Parathyroid adenoma (tissue), 2 donors: ENCODE measurements around the gene UBE2Q1.

Experiments
- H2AFZ ChIP-seq: fragments of 300-600 bp; sonication (generic); one replicate; pipeline ENCODE4 v1.7.0; 2017; ENCODE audit warnings: antibody characterized with exemption, mild to moderate bottlenecking
- H3K27ac ChIP-seq: fragments of 300-600 bp; sonication (generic); one replicate; pipeline ENCODE4 v1.7.0; 2017
- H3K27me3 ChIP-seq: fragments of 300-600 bp; sonication (generic); one replicate; pipeline ENCODE4 v1.7.0; 2017; ENCODE audit warnings: low read length; ENCODE audit not compliant: control insufficient read depth, insufficient read depth
- H3K36me3 ChIP-seq: fragments of 300-600 bp; sonication (generic); one replicate; pipeline ENCODE4 v1.7.0; 2017; ENCODE audit warnings: low read length; ENCODE audit not compliant: control insufficient read depth, insufficient read depth
- H3K4me1 ChIP-seq: fragments of 300-600 bp; sonication (generic); one replicate; pipeline ENCODE4 v1.7.0; 2017; ENCODE audit warnings: control low read depth
- H3K4me2 ChIP-seq: fragments of 300-600 bp; sonication (generic); one replicate; pipeline ENCODE4 v1.7.0; 2017; ENCODE audit warnings: low read length
- H3K4me3 ChIP-seq: fragments of 300-600 bp; sonication (generic); one replicate; pipeline ENCODE4 v1.7.0; 2017; ENCODE audit warnings: low read depth, low read length
- H3K79me2 ChIP-seq: fragments of 300-600 bp; sonication (generic); one replicate; pipeline ENCODE4 v1.7.0; 2017; ENCODE audit warnings: control low read depth
- H3K9ac ChIP-seq: fragments of 300-600 bp; sonication (generic); one replicate; pipeline ENCODE4 v1.7.0; 2017; ENCODE audit warnings: mild to moderate bottlenecking
- H3K9me3 ChIP-seq: fragments of 300-600 bp; sonication (generic); one replicate; pipeline ENCODE4 v1.7.0; 2017; ENCODE audit warnings: low read length; ENCODE audit not compliant: control insufficient read depth
- TF ChIP-seq, protein P1 (sequence below): fragments of 300-600 bp; sonication (generic); IDR thresholded peaks from one replicate; pipeline ENCODE4 v1.7.0; 2017; ENCODE audit warnings: antibody characterized with exemption, mild to moderate bottlenecking
- donor health status: primary hyperparathyroidism.

Gene UBE2Q1

DNA sequence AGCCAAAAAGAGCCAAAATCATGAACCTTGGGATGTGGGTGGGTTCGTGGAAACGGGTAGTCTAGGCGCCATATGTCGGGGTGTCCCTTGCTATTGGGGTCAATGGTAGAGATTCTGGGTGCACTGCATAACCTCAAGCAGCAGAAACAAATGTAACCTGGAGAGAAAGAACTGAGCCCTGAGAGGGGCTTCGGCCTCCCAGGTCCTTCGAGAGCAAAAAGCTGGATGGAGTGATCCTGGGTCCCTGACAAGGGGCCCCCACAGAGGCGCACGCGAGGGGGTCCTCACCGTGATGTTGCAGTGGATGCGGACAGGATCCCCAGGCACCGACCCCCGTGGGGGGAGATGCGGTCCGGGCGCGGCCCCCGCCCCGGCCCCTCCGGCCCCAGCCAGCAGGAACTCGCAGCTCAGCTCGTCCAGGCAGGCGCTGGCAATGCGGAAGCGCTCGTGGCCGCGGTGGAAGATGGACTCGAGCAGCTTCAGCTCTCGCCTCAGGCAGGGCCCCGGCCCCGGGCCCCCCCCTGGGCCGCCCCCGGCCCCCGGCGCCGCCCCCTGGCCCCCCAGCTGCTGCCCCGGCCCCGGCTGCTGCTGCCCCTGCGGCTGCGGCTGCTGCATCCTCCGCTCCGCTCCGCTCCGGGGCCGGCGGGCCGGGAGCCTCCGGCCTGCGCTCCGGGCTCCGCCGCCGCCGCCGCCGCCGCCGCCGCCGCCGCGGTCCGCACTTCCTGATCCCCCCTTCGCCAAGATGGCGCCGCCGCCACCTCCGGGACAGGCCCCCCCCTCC lies at the start of gene UBE2Q1:
Gene UBE2Q1, minus strand, starts transcription at position 724 of the 781 bp plus-strand sequence. Its CDS starts 109 bp downstream, at position 615.
- Histone ChIP-seq H3K79me2 (no peaks in the 10 kb centered on the region), H3K27me3 (no peaks in the 10 kb centered on the region), H3K36me3 (no peaks in the 10 kb centered on the region), H3K4me2 (peak within 1 kb of the TSS; percentile 90), H3K9me3 (no peaks in the 10 kb centered on the region), H3K4me3 (peak within 1 kb of the TSS; percentile 78), H3K4me1 (peaks cover 3% of the 10 kb centered on the region), H3K27ac (peak within 1 kb of the TSS; percentile 81), H3K9ac (no peak within 1 kb of the TSS), H2AFZ (peak within 1 kb of the TSS; percentile 84)
- TF ChIP-seq, protein P1, sequence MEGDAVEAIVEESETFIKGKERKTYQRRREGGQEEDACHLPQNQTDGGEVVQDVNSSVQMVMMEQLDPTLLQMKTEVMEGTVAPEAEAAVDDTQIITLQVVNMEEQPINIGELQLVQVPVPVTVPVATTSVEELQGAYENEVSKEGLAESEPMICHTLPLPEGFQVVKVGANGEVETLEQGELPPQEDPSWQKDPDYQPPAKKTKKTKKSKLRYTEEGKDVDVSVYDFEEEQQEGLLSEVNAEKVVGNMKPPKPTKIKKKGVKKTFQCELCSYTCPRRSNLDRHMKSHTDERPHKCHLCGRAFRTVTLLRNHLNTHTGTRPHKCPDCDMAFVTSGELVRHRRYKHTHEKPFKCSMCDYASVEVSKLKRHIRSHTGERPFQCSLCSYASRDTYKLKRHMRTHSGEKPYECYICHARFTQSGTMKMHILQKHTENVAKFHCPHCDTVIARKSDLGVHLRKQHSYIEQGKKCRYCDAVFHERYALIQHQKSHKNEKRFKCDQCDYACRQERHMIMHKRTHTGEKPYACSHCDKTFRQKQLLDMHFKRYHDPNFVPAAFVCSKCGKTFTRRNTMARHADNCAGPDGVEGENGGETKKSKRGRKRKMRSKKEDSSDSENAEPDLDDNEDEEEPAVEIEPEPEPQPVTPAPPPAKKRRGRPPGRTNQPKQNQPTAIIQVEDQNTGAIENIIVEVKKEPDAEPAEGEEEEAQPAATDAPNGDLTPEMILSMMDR = no peak

DNA sequence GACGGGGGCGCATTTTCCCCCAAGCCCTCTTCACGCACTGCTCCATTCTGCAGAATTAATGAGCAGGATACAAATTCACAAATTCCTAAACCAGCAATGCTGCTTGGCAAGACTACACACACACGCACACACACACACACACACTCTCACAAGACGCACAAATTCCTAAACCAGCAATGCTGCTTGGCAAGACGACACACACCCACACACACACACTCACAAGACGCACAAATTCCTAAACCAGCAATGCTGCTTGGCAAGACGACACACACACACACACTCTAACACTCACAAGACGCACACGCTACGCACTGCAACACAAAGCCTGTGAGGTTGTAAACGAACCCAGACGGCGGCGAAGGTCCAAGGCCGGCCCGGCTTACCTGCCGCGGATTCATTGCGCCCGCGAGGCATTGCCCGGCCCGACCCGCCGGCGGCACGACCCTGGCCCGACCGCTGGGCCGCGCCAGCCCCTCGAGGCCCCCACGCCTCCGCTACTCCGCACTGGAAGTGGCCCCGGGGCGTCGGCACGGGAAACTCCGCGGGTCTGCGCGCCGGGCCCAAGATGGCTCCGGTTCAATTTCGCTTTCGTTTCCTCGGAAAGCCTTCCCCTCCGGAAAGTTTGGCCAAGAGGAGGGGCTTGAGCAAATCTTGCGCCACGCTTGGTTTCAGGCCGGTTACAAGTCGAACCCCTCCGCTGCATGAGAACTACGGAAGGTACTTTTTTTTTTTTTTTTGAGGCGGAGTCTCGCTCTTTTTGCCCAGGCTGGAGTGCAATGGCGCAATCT lies 49.3 kb upstream of the UBE2Q1 start, which contains the start of gene ADAR:
Gene ADAR, minus strand, starts transcription at position 578 of the 788 bp plus-strand sequence. Its CDS starts 180 bp downstream, at position 398.
- Histone ChIP-seq H2AFZ (peak within 1 kb of the TSS; percentile 84), H3K9me3 (no peaks in the 10 kb centered on the region), H3K4me3 (peak within 1 kb of the TSS; percentile 72), H3K36me3 (no peaks in the 10 kb centered on the region), H3K9ac (peak within 1 kb of the TSS; percentile 53), H3K79me2 (peaks cover 12% of the 10 kb centered on the region), H3K27ac (peak within 1 kb of the TSS; percentile 88), H3K4me2 (peak within 1 kb of the TSS; percentile 78), H3K4me1 (no peaks in the 10 kb centered on the region), H3K27me3 (no peaks in the 10 kb centered on the region)
- TF ChIP-seq, protein P1 = no peak

DNA sequence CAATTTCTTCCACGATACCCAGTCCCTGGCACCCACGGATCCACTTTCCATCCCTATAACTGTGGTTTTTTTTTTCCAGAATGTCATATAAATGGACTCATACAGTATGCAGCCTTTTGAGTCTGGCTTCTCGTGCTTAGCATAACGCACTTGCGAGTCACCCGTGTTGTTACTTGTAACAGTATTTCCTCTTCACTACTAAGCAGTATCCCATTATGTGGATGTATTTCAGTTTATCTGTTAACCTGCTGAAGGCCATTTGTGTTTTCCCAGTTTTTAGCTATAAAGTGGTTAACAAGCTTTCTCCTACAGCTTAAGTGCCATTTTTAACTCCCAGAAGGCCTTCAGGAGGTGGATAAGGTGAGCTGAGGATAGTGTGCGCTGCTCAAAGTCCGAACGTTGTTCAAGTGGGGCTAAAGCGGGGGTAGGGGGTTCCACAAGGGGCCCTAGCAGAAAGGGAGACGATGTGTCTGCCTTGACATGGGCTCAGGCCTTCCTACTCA lies 48.7 kb upstream of the UBE2Q1 start:
- Histone ChIP-seq H3K36me3 (no peaks in the 10 kb centered on the region), H2AFZ (peak overlapping the region; percentile 84), H3K27me3 (no peaks in the 10 kb centered on the region), H3K4me3 (peak overlapping the region; percentile 72), H3K9ac (peak overlapping the region; percentile 53), H3K79me2 (peaks cover 11% of the 10 kb centered on the region), H3K4me1 (no peaks in the 10 kb centered on the region), H3K4me2 (peak overlapping the region; percentile 78), H3K27ac (peak overlapping the region; percentile 88), H3K9me3 (no peaks in the 10 kb centered on the region)
- TF ChIP-seq, protein P1 = no peak

DNA sequence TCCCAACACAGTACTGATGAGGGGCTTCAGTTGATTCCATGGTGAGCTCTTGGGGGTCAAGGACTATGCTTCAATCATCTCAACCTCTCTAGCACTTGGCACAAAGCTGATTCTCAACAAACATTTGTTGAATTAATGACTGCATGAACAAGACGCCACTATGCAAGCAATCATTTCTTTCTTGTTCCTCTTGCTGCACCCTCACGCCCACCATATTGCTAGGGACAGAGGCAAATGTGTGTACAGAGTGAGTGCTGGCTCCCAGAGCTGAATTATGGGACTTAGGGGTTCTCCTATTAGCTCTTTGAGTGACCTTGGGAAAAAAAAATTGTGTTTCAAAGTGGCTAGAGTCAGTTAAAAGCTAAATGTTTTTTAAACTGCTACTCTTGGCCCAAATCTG lies 47.1 kb upstream of the UBE2Q1 start:
- no peak overlapping the region for H3K9ac ChIP-seq
- no peak overlapping the region for H2AFZ ChIP-seq
- H3K4me1 ChIP-seq = no peaks in the 10 kb centered on the region
- H3K4me2 ChIP-seq = no peak overlapping the region
- TF ChIP-seq, protein P1 = no peak
- H3K9me3 ChIP-seq = no peaks in the 10 kb centered on the region
- no peaks in the 10 kb centered on the region for H3K36me3 ChIP-seq
- no peak overlapping the region for H3K4me3 ChIP-seq
- H3K79me2 ChIP-seq = peaks cover 13% of the 10 kb centered on the region
- H3K27me3 ChIP-seq = no peaks in the 10 kb centered on the region
- no peak overlapping the region for H3K27ac ChIP-seq
